GM23338 (cell line): ENCODE results near the gene GRB14. TPM values are rescaled to one million over a fixed set of nuclear protein-coding genes. Genes with fewer than 3 reads are reported as not detected.
A peak's percentile ranks its signal among the peaks of the same experiment; 100 is the strongest.

Experiments used
- ATAC-seq: fragments of 200-7000 bp; cut with Tn5 transposase; 3 replicates; pipeline ENCODE4 v1.9.1; 2020
- DNase-seq: peaks from one replicate; pipeline ENCODE4 v3.0.0-alpha.2; 2015; ENCODE audit warnings: low spot score
- H2AFZ ChIP-seq: fragments of 200-600 bp; sonication (generic); 2 replicates; pipeline ENCODE4 v1.8.0; 2016; ENCODE audit warnings: antibody characterized with exemption, mild to moderate bottlenecking, moderate library complexity
- H3F3A ChIP-seq: fragments of 200-600 bp; sonication (generic); replicated peaks from 2 replicates; pipeline ENCODE4 v1.8.0; 2017; ENCODE audit warnings: antibody characterized with exemption, mixed run types, low read depth
- H3K27ac ChIP-seq: fragments of 200-600 bp; sonication (generic); 2 replicates; pipeline ENCODE4 v1.6.1; 2016; ENCODE audit warnings: low read depth
- H3K27me3 ChIP-seq: fragments of 200-600 bp; sonication (generic); 2 replicates; pipeline ENCODE4 v1.8.0; 2016; ENCODE audit warnings: mild to moderate bottlenecking, mixed run types, moderate library complexity; ENCODE audit not compliant: insufficient read depth
- H3K36me3 ChIP-seq: fragments of 200-600 bp; sonication (generic); 2 replicates; pipeline ENCODE4 v1.8.0; 2016; ENCODE audit warnings: mild to moderate bottlenecking; ENCODE audit not compliant: insufficient read depth
- H3K4me1 ChIP-seq: fragments of 200-600 bp; sonication (generic); 2 replicates; pipeline ENCODE4 v1.8.0; 2016; ENCODE audit warnings: mild to moderate bottlenecking, moderate library complexity; ENCODE audit not compliant: insufficient read depth
- H3K4me2 ChIP-seq: fragments of 200-600 bp; sonication (generic); 2 replicates; pipeline ENCODE4 v1.7.1; 2017; ENCODE audit warnings: mixed run types
- H3K4me3 ChIP-seq: fragments of 200-600 bp; sonication (generic); 2 replicates; pipeline ENCODE4 v1.6.1; 2016; ENCODE audit warnings: mixed run types
- H3K79me2 ChIP-seq: fragments of 200-600 bp; sonication (generic); replicated peaks from 2 replicates; pipeline ENCODE4 v1.8.0; 2017; ENCODE audit warnings: mild to moderate bottlenecking; ENCODE audit not compliant: insufficient read depth
- H3K9me2 ChIP-seq: fragments of 200-600 bp; sonication (generic); 2 replicates; pipeline ENCODE4 v1.8.0; 2017; ENCODE audit not compliant: insufficient read depth
- H4K20me1 ChIP-seq: fragments of 200-600 bp; sonication (generic); replicated peaks from 2 replicates; pipeline ENCODE4 v1.8.0; 2017; ENCODE audit warnings: mild to moderate bottlenecking; ENCODE audit not compliant: insufficient read depth
- H3K27ac Mint-ChIP-seq: 2 replicates; pipeline ENCODE4 v1.8.0; 2020; ENCODE audit warnings: inconsistent platforms, mild to moderate bottlenecking, moderate library complexity, mixed read lengths
- H3K27me3 Mint-ChIP-seq: 3 replicates; pipeline ENCODE4 v1.8.0; 2022; ENCODE audit warnings: low read depth, mild to moderate bottlenecking, moderate library complexity, mixed read lengths, inconsistent platforms; ENCODE audit not compliant: insufficient read depth, poor library complexity
- H3K36me3 Mint-ChIP-seq: 3 replicates; pipeline ENCODE4 v1.8.0; 2021; ENCODE audit warnings: low read depth, mild to moderate bottlenecking, inconsistent platforms, moderate library complexity, mixed read lengths
- H3K4me1 Mint-ChIP-seq: 3 replicates; pipeline ENCODE4 v1.8.0; 2020; ENCODE audit warnings: mild to moderate bottlenecking, inconsistent platforms, mixed read lengths
- H3K4me3 Mint-ChIP-seq: 3 replicates; pipeline ENCODE4 v1.8.0; 2021; ENCODE audit warnings: moderate library complexity, mild to moderate bottlenecking, inconsistent platforms, mixed read lengths
- H3K9me3 Mint-ChIP-seq: 3 replicates; pipeline ENCODE4 v1.8.0; 2020; ENCODE audit warnings: moderate library complexity, mild to moderate bottlenecking, inconsistent platforms, mixed read lengths
- CTCF ChIP-seq, 2 experiments: fragments of 200-600 bp in 1 of 2; sonication (generic) in 1 of 2; conservative IDR thresholded peaks; 2 replicates each; pipeline versions ENCODE4 v1.5.1 to v1.6.1; 2016 to 2017; ENCODE audit warnings: antibody characterized with exemption in 2 of 2, low read depth in 2 of 2, mild to moderate bottlenecking in 2 of 2, moderate library complexity in 1 of 2
- EZH2 ChIP-seq: fragments of 200-600 bp; sonication (generic); IDR thresholded peaks from one replicate; pipeline ENCODE4 v1.8.0; 2017; ENCODE audit warnings: antibody characterized with exemption, mild to moderate bottlenecking, low read depth; ENCODE audit not compliant: unreplicated experiment
- EZH2phosphoT487 ChIP-seq: fragments of 200-600 bp; sonication (generic); IDR thresholded peaks from one replicate; pipeline ENCODE4 v1.8.1; 2018; ENCODE audit warnings: antibody characterized with exemption; ENCODE audit not compliant: unreplicated experiment
- POLR2AphosphoS5 ChIP-seq: IDR thresholded peaks from 2 replicates; pipeline ENCODE4 v1.6.1; 2016; ENCODE audit warnings: antibody characterized with exemption, low read depth
- STAT1 ChIP-seq: IDR thresholded peaks from one replicate; pipeline ENCODE4 v1.6.1; 2016; ENCODE audit warnings: antibody characterized with exemption; ENCODE audit not compliant: unreplicated experiment
- polyA plus RNA-seq: library from polyadenylated mRNA; unstranded; fragments of >200 nt; fragmentation: Nextera tagmentation; extraction: Ambion mirVana; gene quantifications from 2 replicates; pipeline ENCODE4 v1.2.1, GENCODE V29; 2016
- total RNA-seq: library from RNA; depleted of rRNA; stranded (reverse); fragments of >200 nt; shearing (Covaris generic); gene quantifications from 2 replicates; pipeline ENCODE4 v1.2.3, GENCODE V29; 2014
- TF ChIP-seq, protein P1 (sequence below): fragments of 250-450 bp; sonication (Bioruptor Pico); IDR thresholded peaks from 2 replicates; pipeline ENCODE4 v1.5.0; 2020; ENCODE audit warnings: mild to moderate bottlenecking, moderate library complexity
- TF ChIP-seq, protein P2 (sequence below): IDR thresholded peaks from 2 replicates; pipeline ENCODE4 v1.6.1; 2016; ENCODE audit warnings: antibody characterized with exemption

The GRB14 gene
- total and polyA plus RNA-seq, 2 experiments from 2014 or later: 16.0 to 28.9 TPM

DNA sequence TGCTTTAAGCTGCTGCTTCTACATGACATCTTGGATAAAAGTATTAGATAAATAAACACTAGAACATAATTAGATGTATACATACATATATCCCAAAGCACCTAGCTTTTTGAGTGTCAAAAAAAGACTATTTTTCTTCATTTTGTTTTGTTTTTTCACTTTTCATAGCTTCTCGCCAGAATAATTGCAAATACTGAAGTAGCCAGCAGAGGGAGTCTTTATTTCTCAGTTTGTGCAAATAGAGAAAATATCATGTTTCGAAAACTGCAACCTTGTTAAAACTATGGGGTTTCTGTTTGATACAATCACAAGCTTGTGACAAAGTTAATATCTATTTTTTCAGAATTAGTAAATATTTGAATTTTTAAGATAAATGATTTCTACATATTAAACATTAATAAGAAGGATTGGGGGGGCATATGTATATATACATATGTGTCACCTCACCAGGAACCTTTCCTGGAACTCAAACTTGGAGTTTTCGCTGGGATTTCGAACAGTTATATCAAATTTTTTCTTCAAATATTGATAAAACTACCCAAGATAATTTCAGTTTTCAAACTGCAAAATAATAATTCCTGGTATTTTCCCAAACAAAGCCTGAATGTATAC is 61.0 kb downstream of the GRB14 start:
- no peaks in the 10 kb centered on the region for H3K9me3 Mint-ChIP-seq
- Histone ChIP-seq H3K4me2 (no peak overlapping the region), H3K4me1 (no peaks in the 10 kb centered on the region), H2AFZ (no peak overlapping the region), H3K9me2 (no peaks in the 10 kb centered on the region), H3K27ac (no peak overlapping the region), H3K27me3 (no peaks in the 10 kb centered on the region), H3F3A (no peaks in the 10 kb centered on the region), H3K4me3 (no peak overlapping the region), H4K20me1 (no peaks in the 10 kb centered on the region), H3K36me3 (no peaks in the 10 kb centered on the region), H3K79me2 (no peaks in the 10 kb centered on the region)
- peaks cover 3% of the 10 kb centered on the region; the same call in 1 of the 3 replicates for H3K4me1 Mint-ChIP-seq
- no peak overlapping the region for H3K4me3 Mint-ChIP-seq
- TF ChIP-seq, protein P1, sequence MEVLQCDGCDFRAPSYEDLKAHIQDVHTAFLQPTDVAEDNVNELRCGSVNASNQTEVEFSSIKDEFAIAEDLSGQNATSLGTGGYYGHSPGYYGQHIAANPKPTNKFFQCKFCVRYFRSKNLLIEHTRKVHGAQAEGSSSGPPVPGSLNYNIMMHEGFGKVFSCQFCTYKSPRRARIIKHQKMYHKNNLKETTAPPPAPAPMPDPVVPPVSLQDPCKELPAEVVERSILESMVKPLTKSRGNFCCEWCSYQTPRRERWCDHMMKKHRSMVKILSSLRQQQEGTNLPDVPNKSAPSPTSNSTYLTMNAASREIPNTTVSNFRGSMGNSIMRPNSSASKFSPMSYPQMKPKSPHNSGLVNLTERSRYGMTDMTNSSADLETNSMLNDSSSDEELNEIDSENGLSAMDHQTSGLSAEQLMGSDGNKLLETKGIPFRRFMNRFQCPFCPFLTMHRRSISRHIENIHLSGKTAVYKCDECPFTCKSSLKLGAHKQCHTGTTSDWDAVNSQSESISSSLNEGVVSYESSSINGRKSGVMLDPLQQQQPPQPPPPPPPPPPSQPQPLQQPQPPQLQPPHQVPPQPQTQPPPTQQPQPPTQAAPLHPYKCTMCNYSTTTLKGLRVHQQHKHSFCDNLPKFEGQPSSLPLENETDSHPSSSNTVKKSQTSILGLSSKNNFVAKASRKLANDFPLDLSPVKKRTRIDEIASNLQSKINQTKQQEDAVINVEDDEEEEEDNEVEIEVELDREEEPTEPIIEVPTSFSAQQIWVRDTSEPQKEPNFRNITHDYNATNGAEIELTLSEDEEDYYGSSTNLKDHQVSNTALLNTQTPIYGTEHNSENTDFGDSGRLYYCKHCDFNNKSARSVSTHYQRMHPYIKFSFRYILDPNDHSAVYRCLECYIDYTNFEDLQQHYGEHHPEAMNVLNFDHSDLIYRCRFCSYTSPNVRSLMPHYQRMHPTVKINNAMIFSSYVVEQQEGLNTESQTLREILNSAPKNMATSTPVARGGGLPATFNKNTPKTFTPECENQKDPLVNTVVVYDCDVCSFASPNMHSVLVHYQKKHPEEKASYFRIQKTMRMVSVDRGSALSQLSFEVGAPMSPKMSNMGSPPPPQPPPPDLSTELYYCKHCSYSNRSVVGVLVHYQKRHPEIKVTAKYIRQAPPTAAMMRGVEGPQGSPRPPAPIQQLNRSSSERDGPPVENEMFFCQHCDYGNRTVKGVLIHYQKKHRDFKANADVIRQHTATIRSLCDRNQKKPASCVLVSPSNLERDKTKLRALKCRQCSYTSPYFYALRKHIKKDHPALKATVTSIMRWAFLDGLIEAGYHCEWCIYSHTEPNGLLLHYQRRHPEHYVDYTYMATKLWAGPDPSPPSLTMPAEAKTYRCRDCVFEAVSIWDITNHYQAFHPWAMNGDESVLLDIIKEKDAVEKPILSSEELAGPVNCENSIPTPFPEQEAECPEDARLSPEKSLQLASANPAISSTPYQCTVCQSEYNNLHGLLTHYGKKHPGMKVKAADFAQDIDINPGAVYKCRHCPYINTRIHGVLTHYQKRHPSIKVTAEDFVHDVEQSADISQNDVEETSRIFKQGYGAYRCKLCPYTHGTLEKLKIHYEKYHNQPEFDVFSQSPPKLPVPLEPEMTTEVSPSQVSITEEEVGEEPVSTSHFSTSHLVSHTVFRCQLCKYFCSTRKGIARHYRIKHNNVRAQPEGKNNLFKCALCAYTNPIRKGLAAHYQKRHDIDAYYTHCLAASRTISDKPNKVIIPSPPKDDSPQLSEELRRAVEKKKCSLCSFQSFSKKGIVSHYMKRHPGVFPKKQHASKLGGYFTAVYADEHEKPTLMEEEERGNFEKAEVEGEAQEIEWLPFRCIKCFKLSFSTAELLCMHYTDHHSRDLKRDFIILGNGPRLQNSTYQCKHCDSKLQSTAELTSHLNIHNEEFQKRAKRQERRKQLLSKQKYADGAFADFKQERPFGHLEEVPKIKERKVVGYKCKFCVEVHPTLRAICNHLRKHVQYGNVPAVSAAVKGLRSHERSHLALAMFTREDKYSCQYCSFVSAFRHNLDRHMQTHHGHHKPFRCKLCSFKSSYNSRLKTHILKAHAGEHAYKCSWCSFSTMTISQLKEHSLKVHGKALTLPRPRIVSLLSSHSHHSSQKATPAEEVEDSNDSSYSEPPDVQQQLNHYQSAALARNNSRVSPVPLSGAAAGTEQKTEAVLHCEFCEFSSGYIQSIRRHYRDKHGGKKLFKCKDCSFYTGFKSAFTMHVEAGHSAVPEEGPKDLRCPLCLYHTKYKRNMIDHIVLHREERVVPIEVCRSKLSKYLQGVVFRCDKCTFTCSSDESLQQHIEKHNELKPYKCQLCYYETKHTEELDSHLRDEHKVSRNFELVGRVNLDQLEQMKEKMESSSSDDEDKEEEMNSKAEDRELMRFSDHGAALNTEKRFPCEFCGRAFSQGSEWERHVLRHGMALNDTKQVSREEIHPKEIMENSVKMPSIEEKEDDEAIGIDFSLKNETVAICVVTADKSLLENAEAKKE (CRISPR knock-in tag): no peak
- peak; percentile 59 to 93 for TF ChIP-seq CTCF (conservative IDR thresholded peaks at IDR 0.05; ENCODE audit: low read depth in 2 of 2)
- no peak for TF ChIP-seq EZH2phosphoT487
- TF ChIP-seq EZH2: no peak
- TF ChIP-seq, protein P2, sequence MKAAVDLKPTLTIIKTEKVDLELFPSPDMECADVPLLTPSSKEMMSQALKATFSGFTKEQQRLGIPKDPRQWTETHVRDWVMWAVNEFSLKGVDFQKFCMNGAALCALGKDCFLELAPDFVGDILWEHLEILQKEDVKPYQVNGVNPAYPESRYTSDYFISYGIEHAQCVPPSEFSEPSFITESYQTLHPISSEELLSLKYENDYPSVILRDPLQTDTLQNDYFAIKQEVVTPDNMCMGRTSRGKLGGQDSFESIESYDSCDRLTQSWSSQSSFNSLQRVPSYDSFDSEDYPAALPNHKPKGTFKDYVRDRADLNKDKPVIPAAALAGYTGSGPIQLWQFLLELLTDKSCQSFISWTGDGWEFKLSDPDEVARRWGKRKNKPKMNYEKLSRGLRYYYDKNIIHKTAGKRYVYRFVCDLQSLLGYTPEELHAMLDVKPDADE: no peak
- no peak for TF ChIP-seq STAT1
- no peak for TF ChIP-seq POLR2AphosphoS5
- no peaks in the 10 kb centered on the region for H3K36me3 Mint-ChIP-seq
- H3K27me3 Mint-ChIP-seq: peaks cover 4% of the 10 kb centered on the region
- ATAC-seq: no peak
- no peak overlapping the region for H3K27ac Mint-ChIP-seq
- DNase-seq: peak; percentile 65
